GM12878 (cell line): ENCODE measurements around the gene DDX51. TPM values are rescaled to one million over a fixed set of nuclear protein-coding genes. Genes with fewer than 3 reads are reported as not detected.
"Not testable (repeated sequence)": the region's sequence is repeated elsewhere in the genome, so short reads cannot be mapped to it uniquely, and the experiment has no call there.

Experiments used
- ATAC-seq: fragments of 200-7000 bp; cut with Tn5 transposase; 3 replicates; pipeline ENCODE4 v1.9.1; 2020; ENCODE audit warnings: mild to moderate bottlenecking, moderate library complexity
- BruUV-seq: library from RNA; stranded (reverse); fragments of 400-500 nt; replicated peaks from 2 replicates; lab custom pipeline; 2021; lab: Mats Ljungman, UMichigan
- CTCF ChIA-PET: fragments of 300-600 bp; sonication (Branson Sonifier 250); formaldehyde crosslinking; extraction: SDS; loops from one replicate; lab custom pipeline; 2021; ENCODE audit warnings: inconsistent platforms; lab: Yijun Ruan, JAX
- POLR2A ChIA-PET: fragments of 350-600 bp; formaldehyde crosslinking; extraction: SDS; loops from one replicate; lab custom pipeline; 2021; ENCODE audit warnings: inconsistent platforms; lab: Charles Lee
- RAD21 ChIA-PET: fragments of 300-600 bp; sonication (Branson Sonifier 250); formaldehyde crosslinking; loops from one replicate; lab custom pipeline; 2023; ENCODE audit warnings: antibody characterized with exemption; ENCODE audit not compliant: unreplicated experiment; lab: Charles Lee
- SMC1A ChIA-PET: fragments of 300-600 bp; sonication (Branson Sonifier 250); formaldehyde crosslinking; loops from one replicate; lab custom pipeline; 2023; ENCODE audit not compliant: unreplicated experiment, uncharacterized antibody; lab: Charles Lee
- DNase-seq: peaks from one replicate; pipeline ENCODE4 v3.0.0-alpha.2; 2011; ENCODE audit warnings: low read depth, low spot score
- FAIRE-seq: peaks from 3 replicates; lab custom pipeline; 2011; peaks lifted over from hg19 to GRCh38; lab: Jason Lieb, UNC
- H2AFZ ChIP-seq: 2 replicates; pipeline ENCODE4 v1.6.0; 2011; ENCODE audit warnings: low read depth, low read length, control low read depth; ENCODE audit not compliant: control insufficient read depth
- H3K27ac ChIP-seq: 2 replicates; pipeline ENCODE4 v1.5.1; 2011; ENCODE audit warnings: control low read depth; ENCODE audit not compliant: control insufficient read depth, insufficient read depth
- H3K27me3 ChIP-seq, 2 experiments: replicated peaks in 1 of 2; 2 replicates each; pipeline versions ENCODE4 v1.6.0 to v1.6.1; 2011; ENCODE audit warnings: low read length in 1 of 2; ENCODE audit not compliant: control insufficient read depth in 2 of 2, insufficient read depth in 2 of 2
- H3K36me3 ChIP-seq, 2 experiments: 2 replicates each; pipeline ENCODE4 v1.5.1; 2011; ENCODE audit warnings: low read length in 1 of 2; ENCODE audit not compliant: control insufficient read depth in 2 of 2, insufficient read depth in 2 of 2
- H3K4me1 ChIP-seq: 2 replicates; pipeline ENCODE4 v1.6.1; 2011; ENCODE audit warnings: mild to moderate bottlenecking, low read length, moderate library complexity, mixed read lengths; ENCODE audit not compliant: control insufficient read depth, insufficient read depth
- H3K4me2 ChIP-seq: 2 replicates; pipeline ENCODE4 v1.6.0; 2011; ENCODE audit warnings: control low read depth; ENCODE audit not compliant: control insufficient read depth, insufficient read depth
- H3K4me3 ChIP-seq: fragments of 200-600 bp; sonication (generic); 2 replicates; pipeline ENCODE4 v1.5.1; 2016
- H3K79me2 ChIP-seq: 2 replicates; pipeline ENCODE4 v1.6.0; 2011; ENCODE audit warnings: low read length; ENCODE audit not compliant: control insufficient read depth, insufficient read depth
- H3K9ac ChIP-seq: 2 replicates; pipeline ENCODE4 v1.8.0; 2011; ENCODE audit warnings: low read length, control low read depth, mixed read lengths; ENCODE audit not compliant: control insufficient read depth, insufficient read depth
- H3K9me3 ChIP-seq: replicated peaks from 3 replicates; pipeline ENCODE4 v1.5.1; 2011; ENCODE audit warnings: mild to moderate bottlenecking, low read length; ENCODE audit not compliant: control insufficient read depth, insufficient read depth
- H4K20me1 ChIP-seq: 2 replicates; pipeline ENCODE4 v1.6.0; 2011; ENCODE audit not compliant: control insufficient read depth, insufficient read depth
- MTA2 ChIP-seq: fragments of 450-650 bp; IDR thresholded peaks from 2 replicates; pipeline ENCODE4 v1.6.1; 2016; ENCODE audit warnings: low read depth, mild to moderate bottlenecking, moderate library complexity
- MYC ChIP-seq: IDR thresholded peaks from 2 replicates; pipeline ENCODE4 v1.6.1; 2011; ENCODE audit warnings: mild to moderate bottlenecking, low read length, moderate library complexity, inconsistent platforms; ENCODE audit not compliant: insufficient read depth, insufficient replicate concordance, insufficient read length, severe bottlenecking
- POLR2AphosphoS2 ChIP-seq: IDR thresholded peaks from 2 replicates; pipeline ENCODE4 v1.6.1; 2011; ENCODE audit warnings: low read depth, mild to moderate bottlenecking, low read length, improper control_type of control experiment, moderate library complexity
- RFX5 ChIP-seq: IDR thresholded peaks from 2 replicates; pipeline ENCODE4 v1.6.1; 2011; ENCODE audit warnings: low read depth, low read length, improper control_type of control experiment
- SMAD5 ChIP-seq: IDR thresholded peaks from 2 replicates; pipeline ENCODE4 v1.6.1; 2016; ENCODE audit warnings: antibody characterized with exemption, low read depth
- SUPT20H ChIP-seq: IDR thresholded peaks from 2 replicates; pipeline ENCODE4 v1.6.1; 2011; ENCODE audit warnings: low read depth, mild to moderate bottlenecking, low read length, moderate library complexity, borderline replicate concordance; ENCODE audit not compliant: control insufficient read depth
- ZNF24 ChIP-seq: fragments of 450-650 bp; IDR thresholded peaks from 2 replicates; pipeline ENCODE4 v1.6.1; 2017; ENCODE audit warnings: antibody characterized with exemption, mild to moderate bottlenecking
- WGBS: methylation state at CpG from one replicate; pipeline ENCODE4 v1.1.6; 2016; ENCODE audit warnings: low lambda C conversion rate; ENCODE audit not compliant: insufficient replicate concordance, insufficient coverage; ENCODE audit errors: missing lambda C conversion rate; 5-methylcytosine and 5-hydroxymethylcytosine counted together
- in situ Hi-C: fragments of 300-500 bp; cut with MboI; formaldehyde crosslinking; loops from 9 replicates; pipeline ENCODE4 v1.14.3; 2018; ENCODE audit warnings: mixed read lengths
- intact Hi-C: fragments of 100-400 bp; cut with micrococcal nuclease; formaldehyde crosslinking; loops from one replicate; pipeline ENCODE4 v1.14.2; 2022; ENCODE audit not compliant: unreplicated experiment
- polyA plus RNA-seq, 11 experiments: library from polyadenylated mRNA; depleted of rRNA in 4 of 11; unstranded in 6 of 11; stranded (reverse) in 5 of 11; fragments of >200 nt; fragmentation: Nextera tagmentation in 4 of 11; fragmentation: Illumina TruSeq in 1 of 11; extraction: Ambion mirVana in 4 of 11; extraction: Trizol in 1 of 11; gene quantifications; 1 replicate in 1 of 11; 2 replicates in 10 of 11; pipeline versions ENCODE4 v1.2.1 to v1.2.3, GENCODE V29; 2011 to 2016; ENCODE audit warnings: inconsistent platforms in 2 of 11, missing spikeins in 2 of 11, low read depth in 1 of 11
- total RNA-seq, 4 experiments: library from RNA; depleted of rRNA in 3 of 4; stranded (reverse); fragments of >200 nt in 3 of 4; fragmentation: Illumina TruSeq in 1 of 4; extraction: Trizol in 1 of 4; gene quantifications; 2 replicates each; pipeline versions ENCODE4 v1.2.1 to v1.2.3, GENCODE V29; 2013 to 2021
- TF ChIP-seq, protein P1 (sequence below): IDR thresholded peaks from 2 replicates; pipeline ENCODE4 v1.6.1; 2012; ENCODE audit warnings: improper control_type of control experiment, low read depth, low read length; ENCODE audit not compliant: insufficient replicate concordance
- TF ChIP-seq, protein P2 (sequence below): fragments of 450-650 bp; IDR thresholded peaks from 2 replicates; pipeline ENCODE4 v1.6.1; 2017; ENCODE audit warnings: mild to moderate bottlenecking, moderate library complexity
- TF ChIP-seq, protein P3 (sequence below): fragments of 450-650 bp; IDR thresholded peaks from 2 replicates; pipeline ENCODE4 v1.6.1; 2018; ENCODE audit warnings: mild to moderate bottlenecking, low read depth, moderate library complexity; ENCODE audit not compliant: partially characterized antibody

DDX51 gene
- total and polyA plus RNA-seq, 10 of the 15 experiments (the other 5 are each of a cell fraction or from before 2014, with no cell fraction given), result 0.97 to 29.1 (median 9.8) TPM

DNA sequence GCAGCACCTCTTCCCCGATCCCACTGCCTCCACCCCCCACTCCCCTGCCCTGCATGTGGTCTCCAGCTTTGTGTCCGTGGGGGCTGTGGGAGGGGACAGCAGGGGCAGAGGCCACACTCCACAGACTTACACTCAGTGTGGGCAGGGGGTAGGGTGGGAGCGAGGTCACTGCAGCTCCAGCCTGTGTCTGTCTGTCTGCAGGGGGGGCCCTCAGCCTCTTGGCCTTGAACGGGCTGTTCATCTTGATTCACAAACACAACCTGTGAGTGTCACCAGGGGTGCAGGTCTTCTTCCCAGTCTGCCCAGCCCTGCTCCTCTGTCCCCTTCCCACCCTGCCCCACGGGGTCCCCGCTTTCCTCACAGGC lies 6.6 kb upstream of the DDX51 start (continued):
- TF ChIP-seq, protein P1, sequence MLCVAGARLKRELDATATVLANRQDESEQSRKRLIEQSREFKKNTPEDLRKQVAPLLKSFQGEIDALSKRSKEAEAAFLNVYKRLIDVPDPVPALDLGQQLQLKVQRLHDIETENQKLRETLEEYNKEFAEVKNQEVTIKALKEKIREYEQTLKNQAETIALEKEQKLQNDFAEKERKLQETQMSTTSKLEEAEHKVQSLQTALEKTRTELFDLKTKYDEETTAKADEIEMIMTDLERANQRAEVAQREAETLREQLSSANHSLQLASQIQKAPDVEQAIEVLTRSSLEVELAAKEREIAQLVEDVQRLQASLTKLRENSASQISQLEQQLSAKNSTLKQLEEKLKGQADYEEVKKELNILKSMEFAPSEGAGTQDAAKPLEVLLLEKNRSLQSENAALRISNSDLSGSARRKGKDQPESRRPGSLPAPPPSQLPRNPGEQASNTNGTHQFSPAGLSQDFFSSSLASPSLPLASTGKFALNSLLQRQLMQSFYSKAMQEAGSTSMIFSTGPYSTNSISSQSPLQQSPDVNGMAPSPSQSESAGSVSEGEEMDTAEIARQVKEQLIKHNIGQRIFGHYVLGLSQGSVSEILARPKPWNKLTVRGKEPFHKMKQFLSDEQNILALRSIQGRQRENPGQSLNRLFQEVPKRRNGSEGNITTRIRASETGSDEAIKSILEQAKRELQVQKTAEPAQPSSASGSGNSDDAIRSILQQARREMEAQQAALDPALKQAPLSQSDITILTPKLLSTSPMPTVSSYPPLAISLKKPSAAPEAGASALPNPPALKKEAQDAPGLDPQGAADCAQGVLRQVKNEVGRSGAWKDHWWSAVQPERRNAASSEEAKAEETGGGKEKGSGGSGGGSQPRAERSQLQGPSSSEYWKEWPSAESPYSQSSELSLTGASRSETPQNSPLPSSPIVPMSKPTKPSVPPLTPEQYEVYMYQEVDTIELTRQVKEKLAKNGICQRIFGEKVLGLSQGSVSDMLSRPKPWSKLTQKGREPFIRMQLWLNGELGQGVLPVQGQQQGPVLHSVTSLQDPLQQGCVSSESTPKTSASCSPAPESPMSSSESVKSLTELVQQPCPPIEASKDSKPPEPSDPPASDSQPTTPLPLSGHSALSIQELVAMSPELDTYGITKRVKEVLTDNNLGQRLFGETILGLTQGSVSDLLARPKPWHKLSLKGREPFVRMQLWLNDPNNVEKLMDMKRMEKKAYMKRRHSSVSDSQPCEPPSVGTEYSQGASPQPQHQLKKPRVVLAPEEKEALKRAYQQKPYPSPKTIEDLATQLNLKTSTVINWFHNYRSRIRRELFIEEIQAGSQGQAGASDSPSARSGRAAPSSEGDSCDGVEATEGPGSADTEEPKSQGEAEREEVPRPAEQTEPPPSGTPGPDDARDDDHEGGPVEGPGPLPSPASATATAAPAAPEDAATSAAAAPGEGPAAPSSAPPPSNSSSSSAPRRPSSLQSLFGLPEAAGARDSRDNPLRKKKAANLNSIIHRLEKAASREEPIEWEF, result no peak
- TF ChIP-seq, protein P2, sequence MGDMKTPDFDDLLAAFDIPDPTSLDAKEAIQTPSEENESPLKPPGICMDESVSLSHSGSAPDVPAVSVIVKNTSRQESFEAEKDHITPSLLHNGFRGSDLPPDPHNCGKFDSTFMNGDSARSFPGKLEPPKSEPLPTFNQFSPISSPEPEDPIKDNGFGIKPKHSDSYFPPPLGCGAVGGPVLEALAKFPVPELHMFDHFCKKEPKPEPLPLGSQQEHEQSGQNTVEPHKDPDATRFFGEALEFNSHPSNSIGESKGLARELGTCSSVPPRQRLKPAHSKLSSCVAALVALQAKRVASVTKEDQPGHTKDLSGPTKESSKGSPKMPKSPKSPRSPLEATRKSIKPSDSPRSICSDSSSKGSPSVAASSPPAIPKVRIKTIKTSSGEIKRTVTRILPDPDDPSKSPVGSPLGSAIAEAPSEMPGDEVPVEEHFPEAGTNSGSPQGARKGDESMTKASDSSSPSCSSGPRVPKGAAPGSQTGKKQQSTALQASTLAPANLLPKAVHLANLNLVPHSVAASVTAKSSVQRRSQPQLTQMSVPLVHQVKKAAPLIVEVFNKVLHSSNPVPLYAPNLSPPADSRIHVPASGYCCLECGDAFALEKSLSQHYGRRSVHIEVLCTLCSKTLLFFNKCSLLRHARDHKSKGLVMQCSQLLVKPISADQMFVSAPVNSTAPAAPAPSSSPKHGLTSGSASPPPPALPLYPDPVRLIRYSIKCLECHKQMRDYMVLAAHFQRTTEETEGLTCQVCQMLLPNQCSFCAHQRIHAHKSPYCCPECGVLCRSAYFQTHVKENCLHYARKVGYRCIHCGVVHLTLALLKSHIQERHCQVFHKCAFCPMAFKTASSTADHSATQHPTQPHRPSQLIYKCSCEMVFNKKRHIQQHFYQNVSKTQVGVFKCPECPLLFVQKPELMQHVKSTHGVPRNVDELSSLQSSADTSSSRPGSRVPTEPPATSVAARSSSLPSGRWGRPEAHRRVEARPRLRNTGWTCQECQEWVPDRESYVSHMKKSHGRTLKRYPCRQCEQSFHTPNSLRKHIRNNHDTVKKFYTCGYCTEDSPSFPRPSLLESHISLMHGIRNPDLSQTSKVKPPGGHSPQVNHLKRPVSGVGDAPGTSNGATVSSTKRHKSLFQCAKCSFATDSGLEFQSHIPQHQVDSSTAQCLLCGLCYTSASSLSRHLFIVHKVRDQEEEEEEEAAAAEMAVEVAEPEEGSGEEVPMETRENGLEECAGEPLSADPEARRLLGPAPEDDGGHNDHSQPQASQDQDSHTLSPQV, result no peak
- no peak for TF ChIP-seq MYC
- TF ChIP-seq, protein P3, sequence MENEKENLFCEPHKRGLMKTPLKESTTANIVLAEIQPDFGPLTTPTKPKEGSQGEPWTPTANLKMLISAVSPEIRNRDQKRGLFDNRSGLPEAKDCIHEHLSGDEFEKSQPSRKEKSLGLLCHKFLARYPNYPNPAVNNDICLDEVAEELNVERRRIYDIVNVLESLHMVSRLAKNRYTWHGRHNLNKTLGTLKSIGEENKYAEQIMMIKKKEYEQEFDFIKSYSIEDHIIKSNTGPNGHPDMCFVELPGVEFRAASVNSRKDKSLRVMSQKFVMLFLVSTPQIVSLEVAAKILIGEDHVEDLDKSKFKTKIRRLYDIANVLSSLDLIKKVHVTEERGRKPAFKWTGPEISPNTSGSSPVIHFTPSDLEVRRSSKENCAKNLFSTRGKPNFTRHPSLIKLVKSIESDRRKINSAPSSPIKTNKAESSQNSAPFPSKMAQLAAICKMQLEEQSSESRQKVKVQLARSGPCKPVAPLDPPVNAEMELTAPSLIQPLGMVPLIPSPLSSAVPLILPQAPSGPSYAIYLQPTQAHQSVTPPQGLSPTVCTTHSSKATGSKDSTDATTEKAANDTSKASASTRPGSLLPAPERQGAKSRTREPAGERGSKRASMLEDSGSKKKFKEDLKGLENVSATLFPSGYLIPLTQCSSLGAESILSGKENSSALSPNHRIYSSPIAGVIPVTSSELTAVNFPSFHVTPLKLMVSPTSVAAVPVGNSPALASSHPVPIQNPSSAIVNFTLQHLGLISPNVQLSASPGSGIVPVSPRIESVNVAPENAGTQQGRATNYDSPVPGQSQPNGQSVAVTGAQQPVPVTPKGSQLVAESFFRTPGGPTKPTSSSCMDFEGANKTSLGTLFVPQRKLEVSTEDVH, result no peak
- TF ChIP-seq POLR2AphosphoS2, result no peak
- no peak for TF ChIP-seq SMAD5
- no peak for TF ChIP-seq ZNF24
- TF ChIP-seq MTA2, result no peak
- no peak for TF ChIP-seq RFX5
- no peak for TF ChIP-seq SUPT20H

DNA sequence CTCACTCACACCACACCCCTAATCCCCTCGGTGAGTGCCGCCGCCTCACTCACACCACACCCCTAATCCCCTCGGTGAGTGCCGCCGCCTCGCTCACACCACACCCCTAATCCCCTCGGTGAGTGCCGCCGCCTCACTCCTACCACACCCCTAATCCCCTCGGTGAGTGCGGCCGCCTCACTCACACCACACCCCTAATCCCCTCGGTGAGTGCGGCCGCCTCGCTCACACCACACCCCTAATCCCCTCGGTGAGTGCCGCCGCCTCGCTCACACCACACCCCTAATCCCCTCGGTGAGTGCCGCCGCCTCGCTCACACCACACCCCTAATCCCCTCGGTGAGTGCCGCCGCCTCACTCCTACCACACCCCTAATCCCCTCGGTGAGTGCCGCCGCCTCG lies 5.4 kb upstream of the DDX51 start:
- H4K20me1 ChIP-seq, POLR2A ChIA-PET, H3K4me1 ChIP-seq, CTCF ChIA-PET, H3K36me3 ChIP-seq, H2AFZ ChIP-seq, H3K9me3 ChIP-seq, in situ Hi-C loops, ATAC-seq, H3K9ac ChIP-seq, H3K27ac ChIP-seq, DNase-seq, intact Hi-C loops, RAD21 ChIA-PET, BruUV-seq, H3K4me3 ChIP-seq, SMC1A ChIA-PET, H3K4me2 ChIP-seq, H3K27me3 ChIP-seq, FAIRE-seq: not testable (repeated sequence)
- peaks cover 13% of the 10 kb centered on the region for H3K79me2 ChIP-seq
- WGBS, result 94% methylated on average over 3 of the region's 32 CpGs
